Large intestine (tissue), 3 donors: ENCODE data around the gene TTC39A. TPM values are rescaled to one million over a fixed set of nuclear protein-coding genes. Genes with fewer than 3 reads are reported as not detected.

ENCODE experiments used
- DNase-seq, 2 donors: peaks; one replicate each; pipeline versions ENCODE4 v3.0.0 to v3.0.0-alpha.2; 2013
- H3K27ac ChIP-seq: one replicate; pipeline ENCODE4 v1.5.1; 2013; ENCODE audit warnings: low read length
- H3K27me3 ChIP-seq: 2 replicates; pipeline ENCODE4 v1.6.1; 2013; ENCODE audit warnings: low read length; ENCODE audit not compliant: control insufficient read depth, insufficient read depth
- H3K36me3 ChIP-seq: 2 replicates; pipeline ENCODE4 v1.6.1; 2013; ENCODE audit warnings: low read length; ENCODE audit not compliant: control insufficient read depth, insufficient read depth
- H3K4me1 ChIP-seq: one replicate; pipeline ENCODE4 v1.6.1; 2013; ENCODE audit warnings: low read length; ENCODE audit not compliant: control insufficient read depth, insufficient read depth
- H3K4me3 ChIP-seq: one replicate; pipeline ENCODE4 v1.5.1; 2013; ENCODE audit warnings: low read length
- H3K9me3 ChIP-seq: one replicate; pipeline ENCODE4 v1.6.1; 2013; ENCODE audit warnings: mild to moderate bottlenecking, low read depth, low read length, moderate library complexity; ENCODE audit not compliant: control insufficient read depth
- WGBS: methylation state at CpG from one replicate; pipeline ENCODE4 v1.1.5; 2013; ENCODE audit warnings: low lambda C conversion rate; ENCODE audit not compliant: insufficient coverage; 5-methylcytosine and 5-hydroxymethylcytosine counted together
- polyA plus RNA-seq: library from polyadenylated mRNA; unstranded; fragments of 120-200 nt; gene quantifications from one replicate; pipeline ENCODE4 v1.2.1, GENCODE V29; 2013

TTC39A gene
- polyA plus RNA-seq, 1 donor, result 19.2 TPM

GRCh38 chr1:51340380-51340779 is 10.0 kb upstream of the TTC39A start:
- Histone ChIP-seq H3K36me3 (no peaks in the 10 kb centered on the region), H3K4me1 (peaks cover 17% of the 10 kb centered on the region), H3K4me3 (no peak overlapping the region), H3K27me3 (peaks cover 22% of the 10 kb centered on the region), H3K9me3 (no peaks in the 10 kb centered on the region), H3K27ac (no peak overlapping the region)
- WGBS, result no CpG with 5 or more reads among the region's 6 CpGs
- DNase-seq, result no peak

GRCh38 chr1:51336711-51337110 is 6.3 kb upstream of the TTC39A start:
- Histone ChIP-seq H3K36me3 (no peaks in the 10 kb centered on the region), H3K27ac (peak overlapping the region; percentile 50), H3K9me3 (no peaks in the 10 kb centered on the region), H3K27me3 (no peaks in the 10 kb centered on the region), H3K4me3 (no peak overlapping the region), H3K4me1 (peaks cover 16% of the 10 kb centered on the region)
- no CpG with 5 or more reads among the region's 4 CpGs for WGBS
- DNase-seq, result no peak

GRCh38 chr1:51336004-51336403 is 5.6 kb upstream of the TTC39A start:
- Histone ChIP-seq H3K9me3 (no peaks in the 10 kb centered on the region), H3K27me3 (no peaks in the 10 kb centered on the region), H3K36me3 (no peaks in the 10 kb centered on the region), H3K27ac (peak overlapping the region; percentile 50), H3K4me1 (peaks cover 22% of the 10 kb centered on the region), H3K4me3 (no peak overlapping the region)
- no CpG with 5 or more reads among the region's 3 CpGs for WGBS
- DNase-seq, result peak in 1 of 2 donors; percentile 69

GRCh38 chr1:51331206-51332100 is 1.1 kb upstream of the TTC39A start:
- DNase-seq, result peak; percentile 79 to 90
- Histone ChIP-seq H3K27me3 (peaks cover 5% of the 10 kb centered on the region), H3K4me1 (peaks cover 35% of the 10 kb centered on the region), H3K9me3 (no peaks in the 10 kb centered on the region), H3K4me3 (peak overlapping the region; percentile 77), H3K36me3 (peaks cover 3% of the 10 kb centered on the region), H3K27ac (peak overlapping the region; percentile 71)
- WGBS, result no CpG with 5 or more reads among the region's 7 CpGs

GRCh38 chr1:51329443-51330325 is 678 bp downstream of the TTC39A start:
- Histone ChIP-seq H3K9me3 (no peaks in the 10 kb centered on the region), H3K27me3 (peaks cover 5% of the 10 kb centered on the region), H3K4me3 (peak overlapping the region; percentile 42), H3K27ac (peak overlapping the region; percentile 68), H3K4me1 (peaks cover 24% of the 10 kb centered on the region), H3K36me3 (peaks cover 3% of the 10 kb centered on the region)
- DNase-seq, result peak in 1 of 2 donors; percentile 76
- WGBS, result 76% methylated on average over 2 of the region's 26 CpGs

GRCh38 chr1:51328926-51329325 is 1.4 kb downstream of the TTC39A start:
- Histone ChIP-seq H3K4me1 (peaks cover 24% of the 10 kb centered on the region), H3K27ac (peak overlapping the region; percentile 54), H3K36me3 (peaks cover 3% of the 10 kb centered on the region), H3K9me3 (no peaks in the 10 kb centered on the region), H3K4me3 (no peak overlapping the region), H3K27me3 (peaks cover 5% of the 10 kb centered on the region)
- no CpG with 5 or more reads among the region's 4 CpGs for WGBS
- no peak for DNase-seq

GRCh38 chr1:51328279-51328678 is 2.1 kb downstream of the TTC39A start:
- Histone ChIP-seq H3K27me3 (peaks cover 5% of the 10 kb centered on the region), H3K9me3 (no peaks in the 10 kb centered on the region), H3K4me1 (peaks cover 24% of the 10 kb centered on the region), H3K36me3 (peaks cover 3% of the 10 kb centered on the region), H3K4me3 (no peak overlapping the region), H3K27ac (no peak overlapping the region)
- DNase-seq, result no peak
- no CpG with 5 or more reads among the region's 3 CpGs for WGBS

GRCh38 chr1:51327386-51327785 is 3.0 kb downstream of the TTC39A start:
- Histone ChIP-seq H3K9me3 (no peaks in the 10 kb centered on the region), H3K4me1 (peaks cover 24% of the 10 kb centered on the region)
- WGBS, result 100% methylated on average over 1 of the region's 5 CpGs

GRCh38 chr1:51326839-51327238 is 3.5 kb downstream of the TTC39A start:
- no peak overlapping the region for H3K4me3 ChIP-seq
- peaks cover 5% of the 10 kb centered on the region for H3K27me3 ChIP-seq
- peaks cover 22% of the 10 kb centered on the region for H3K4me1 ChIP-seq
- peaks cover 3% of the 10 kb centered on the region for H3K36me3 ChIP-seq
- H3K9me3 ChIP-seq, result no peaks in the 10 kb centered on the region
- WGBS, result no CpG with 5 or more reads among the region's 8 CpGs
- H3K27ac ChIP-seq, result no peak overlapping the region
- no peak for DNase-seq

More at GRCh38 chr1:51327386-51327785, 3.0 kb downstream of the TTC39A start:
- DNase-seq, result no peak
- Histone ChIP-seq H3K4me3 (no peak overlapping the region), H3K27me3 (peaks cover 5% of the 10 kb centered on the region), H3K27ac (no peak overlapping the region), H3K36me3 (peaks cover 3% of the 10 kb centered on the region)
